ENCODE measurements around the gene ASIC4. TPM values are rescaled to one million over a fixed set of nuclear protein-coding genes. Genes with fewer than 3 reads are reported as not detected.
A peak's percentile ranks its signal among the peaks of the same experiment; 100 is the strongest.

ASIC4 gene
- total RNA-seq, 1 experiment from 2014 or later, result 0.11 TPM

DNA sequence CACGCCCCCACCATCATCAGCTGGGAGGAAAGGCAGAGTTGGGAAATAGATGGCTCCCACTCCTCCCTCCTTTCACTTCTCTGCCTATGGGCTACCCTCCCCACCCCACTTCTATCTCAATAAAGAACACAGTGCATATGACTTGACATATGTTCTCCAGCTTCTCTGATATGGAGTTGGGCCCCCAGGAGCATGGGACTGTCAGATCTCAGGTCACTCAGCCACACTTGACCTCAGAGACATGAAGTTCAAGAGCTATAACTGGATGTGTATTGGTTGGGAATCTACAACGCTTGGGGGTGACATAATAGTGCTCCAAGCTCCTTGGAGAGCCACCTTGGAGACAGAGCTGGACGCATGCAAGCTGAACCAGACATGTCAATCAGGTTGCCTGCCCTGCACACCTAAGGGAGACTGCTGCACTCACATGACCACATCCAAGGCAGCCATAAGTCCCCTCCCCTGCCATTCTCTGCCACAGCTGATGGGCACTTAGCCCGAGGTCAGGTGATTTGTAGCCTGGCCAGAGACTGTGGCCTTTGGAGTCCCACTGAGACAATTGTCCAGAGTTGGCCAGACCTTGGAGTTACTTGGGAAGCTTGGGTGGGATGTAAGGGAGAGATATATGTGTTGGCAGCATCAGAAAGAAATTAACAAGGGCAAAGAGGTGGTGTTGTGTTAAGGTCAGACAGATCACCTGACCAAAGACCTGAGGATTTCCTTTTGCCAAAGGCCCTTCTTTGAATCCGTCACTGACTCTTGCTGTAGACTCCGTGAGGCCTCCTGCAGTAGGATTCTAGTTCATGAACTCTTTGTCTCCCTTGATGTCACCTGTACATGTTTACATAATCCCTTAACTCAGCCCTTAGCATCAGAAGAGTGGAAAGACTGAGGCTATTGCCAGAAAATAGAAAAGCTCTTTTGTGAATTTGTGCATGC, 61.6 kb downstream of the ASIC4 start:
- Histone ChIP-seq H3K27ac (ENCODE audit: low read length) (peak overlapping the region; percentile 29; the same call in 1 of the 2 replicates), H3K9me2 (replicated peaks; ENCODE audit: low read length) (no peaks in the 10 kb centered on the region), H2AFZ (ENCODE audit: low read length) (no peak overlapping the region), H3K9me3 (ENCODE audit: low read length) (no peaks in the 10 kb centered on the region), H3K9ac (ENCODE audit: low read length) (no peak overlapping the region), H3K4me2 (ENCODE audit: low read length) (peak overlapping the region; percentile 71; the same call in 1 of the 2 replicates), H3K36me3 (ENCODE audit: low read depth, low read length) (no peaks in the 10 kb centered on the region), H3K4me3 (ENCODE audit: low read length) (no peak overlapping the region), H3F3A (ENCODE audit: low read length, unreplicated experiment) (no peaks in the 10 kb centered on the region), H3K4me1 (ENCODE audit: insufficient read depth, low read length) (peaks cover 29% of the 10 kb centered on the region), H3K27me3 (ENCODE audit: low read length) (no peaks in the 10 kb centered on the region), H3K79me2 (ENCODE audit: low read length) (peaks cover 2% of the 10 kb centered on the region; the same call in 1 of the 2 replicates), H4K20me1 (ENCODE audit: low read length) (no peaks in the 10 kb centered on the region)
- intact Hi-C loops (cut with micrococcal nuclease), result loop anchor here (2.0 kb wide), 1 partner anchor 21 kb away; the partner anchor contains the start of gene STK11IP
- ChIA-PET POLR2A (ENCODE audit: unreplicated experiment) (no interaction called here), CTCF (no interaction called here)
- DNase-seq, result no peak
- BruUV-seq (replicated peaks), result no TSS peak
- ATAC-seq, result no peak
- TF ChIP-seq EZH2phosphoT487 (IDR thresholded peaks at IDR 0.05; ENCODE audit: borderline replicate concordance, low read length) (no peak), EZH2 (IDR thresholded peaks at IDR 0.05; ENCODE audit: low read length, unreplicated experiment) (no peak)
- TF ChIP-seq, protein P1, sequence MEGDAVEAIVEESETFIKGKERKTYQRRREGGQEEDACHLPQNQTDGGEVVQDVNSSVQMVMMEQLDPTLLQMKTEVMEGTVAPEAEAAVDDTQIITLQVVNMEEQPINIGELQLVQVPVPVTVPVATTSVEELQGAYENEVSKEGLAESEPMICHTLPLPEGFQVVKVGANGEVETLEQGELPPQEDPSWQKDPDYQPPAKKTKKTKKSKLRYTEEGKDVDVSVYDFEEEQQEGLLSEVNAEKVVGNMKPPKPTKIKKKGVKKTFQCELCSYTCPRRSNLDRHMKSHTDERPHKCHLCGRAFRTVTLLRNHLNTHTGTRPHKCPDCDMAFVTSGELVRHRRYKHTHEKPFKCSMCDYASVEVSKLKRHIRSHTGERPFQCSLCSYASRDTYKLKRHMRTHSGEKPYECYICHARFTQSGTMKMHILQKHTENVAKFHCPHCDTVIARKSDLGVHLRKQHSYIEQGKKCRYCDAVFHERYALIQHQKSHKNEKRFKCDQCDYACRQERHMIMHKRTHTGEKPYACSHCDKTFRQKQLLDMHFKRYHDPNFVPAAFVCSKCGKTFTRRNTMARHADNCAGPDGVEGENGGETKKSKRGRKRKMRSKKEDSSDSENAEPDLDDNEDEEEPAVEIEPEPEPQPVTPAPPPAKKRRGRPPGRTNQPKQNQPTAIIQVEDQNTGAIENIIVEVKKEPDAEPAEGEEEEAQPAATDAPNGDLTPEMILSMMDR (conservative IDR thresholded peaks at IDR 0.05; ENCODE audit: low read depth, low read length), result no peak

DNA sequence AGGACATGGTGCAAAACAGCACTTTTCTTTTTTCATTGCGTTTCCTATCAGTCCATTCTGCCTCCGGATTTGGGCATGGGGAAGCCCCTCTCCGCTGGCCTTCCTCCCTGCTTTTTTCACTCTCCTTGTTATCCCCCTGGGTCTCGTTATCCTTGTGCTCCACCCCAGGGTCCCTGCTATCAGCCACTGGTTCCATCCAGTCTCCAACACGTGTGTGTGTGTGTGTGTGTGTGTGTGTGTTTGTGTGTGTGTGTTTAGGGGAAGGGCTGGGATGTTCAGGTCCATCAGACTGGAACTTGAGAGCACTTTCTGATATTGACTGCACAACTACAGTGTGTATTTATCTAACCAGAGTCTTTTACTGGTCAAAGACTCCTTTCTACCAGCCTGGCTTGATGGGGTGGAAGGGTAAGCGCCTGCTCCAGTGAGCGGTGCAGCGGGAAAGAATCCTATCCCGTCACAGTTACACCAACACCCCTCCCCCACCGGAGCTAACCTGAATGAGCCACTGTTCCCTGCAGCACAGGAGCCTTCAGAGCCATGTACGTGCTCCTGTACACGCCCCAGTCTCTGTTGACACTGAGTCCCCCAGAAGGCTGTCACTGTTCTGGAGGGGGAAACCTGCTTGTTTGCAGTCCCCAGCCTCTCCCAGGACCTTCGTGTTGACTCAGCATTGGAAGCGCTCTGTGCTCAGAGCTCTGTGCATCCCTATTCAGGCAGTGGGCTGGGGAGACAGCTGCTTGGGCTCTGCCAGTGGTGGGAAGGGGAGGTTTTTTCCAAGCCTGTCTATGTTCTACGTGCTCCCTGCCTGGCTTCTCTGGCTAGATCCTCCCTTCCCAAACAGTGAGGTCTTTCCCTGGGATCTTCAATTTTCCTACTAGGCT, 62.5 kb downstream of the ASIC4 start:
- no peaks in the 10 kb centered on the region for H4K20me1 ChIP-seq (ENCODE audit: low read length)
- ChIA-PET CTCF (no interaction called here), POLR2A (ENCODE audit: unreplicated experiment) (no interaction called here)
- H3K79me2 ChIP-seq (ENCODE audit: low read length), result no peaks in the 10 kb centered on the region
- H3F3A ChIP-seq (ENCODE audit: low read length, unreplicated experiment), result no peaks in the 10 kb centered on the region
- H2AFZ ChIP-seq (ENCODE audit: low read length), result peak overlapping the region; percentile 66
- TF ChIP-seq, protein P1 (conservative IDR thresholded peaks at IDR 0.05; ENCODE audit: low read depth, low read length), result no peak
- no peaks in the 10 kb centered on the region for H3K36me3 ChIP-seq (ENCODE audit: low read depth, low read length)
- no TSS peak for BruUV-seq (replicated peaks)
- DNase-seq (peak; percentile 75), ATAC-seq (peak; percentile 82)
- peak overlapping the region; percentile 35; the same call in 1 of the 2 replicates for H3K4me3 ChIP-seq (ENCODE audit: low read length)
- no peaks in the 10 kb centered on the region for H3K9me3 ChIP-seq (ENCODE audit: low read length)
- peak overlapping the region; percentile 39 for H3K27ac ChIP-seq (ENCODE audit: low read length)
- no peaks in the 10 kb centered on the region for H3K27me3 ChIP-seq (ENCODE audit: low read length)
- intact Hi-C loops (cut with micrococcal nuclease), result loop anchor here (2.0 kb wide), 1 partner anchor 20 kb away; the partner anchor contains the start of gene STK11IP
- H3K9me2 ChIP-seq (replicated peaks; ENCODE audit: low read length), result no peaks in the 10 kb centered on the region
- peaks cover 25% of the 10 kb centered on the region for H3K4me1 ChIP-seq (ENCODE audit: insufficient read depth, low read length)
- peak overlapping the region; percentile 71 for H3K4me2 ChIP-seq (ENCODE audit: low read length)
- no peak overlapping the region for H3K9ac ChIP-seq (ENCODE audit: low read length)

Measured in PC-3 (cell line).